ENCODE results near the gene NTNG2. TPM values are rescaled to one million over a fixed set of nuclear protein-coding genes. Genes with fewer than 3 reads are reported as not detected.

Gene NTNG2
- polyA plus RNA-seq, 1 donor from 2014 or later = 0.43 TPM

- Histone ChIP-seq H3K9me2 (ENCODE audit: insufficient read depth, low read length) (no peaks in the 10 kb centered on the region), H4K20me1 (ENCODE audit: insufficient read depth) (no peaks in the 10 kb centered on the region), H3K4me2 (ENCODE audit: low read length) (no peak overlapping the region), H3K4me3 (ENCODE audit: low read length) (no peak overlapping the region), H3K27me3 (ENCODE audit: insufficient read depth, low read depth, low read length) (no peaks in the 10 kb centered on the region), H3K27ac (ENCODE audit: low read length) (no peak overlapping the region), H3K79me2 (replicated peaks; ENCODE audit: insufficient read depth, low read length) (no peaks in the 10 kb centered on the region), H2AFZ (ENCODE audit: low read depth, low read length) (no peak overlapping the region), H3K9me3 (ENCODE audit: low read length) (no peaks in the 10 kb centered on the region), H3K36me3 (ENCODE audit: insufficient read depth, low read length) (peaks cover 22% of the 10 kb centered on the region), H3K9ac (ENCODE audit: low read length) (no peak overlapping the region), H3F3A (ENCODE audit: insufficient read depth, low read length, poor library complexity, severe bottlenecking) (no peaks in the 10 kb centered on the region)
- TF ChIP-seq SMC3 (conservative IDR thresholded peaks at IDR 0.05; ENCODE audit: poor library complexity) (no peak), RAD21 (conservative IDR thresholded peaks at IDR 0.05) (no peak), EP300 (conservative IDR thresholded peaks at IDR 0.05; ENCODE audit: poor library complexity, severe bottlenecking) (no peak), MXI1 (conservative IDR thresholded peaks at IDR 0.05; ENCODE audit: poor library complexity, severe bottlenecking) (no peak), EZH2 (IDR thresholded peaks at IDR 0.05; ENCODE audit: borderline replicate concordance, insufficient read depth, low read length, poor library complexity, severe bottlenecking) (no peak), REST (IDR thresholded peaks at IDR 0.05; ENCODE audit: borderline replicate concordance) (no peak), TAF1 (IDR thresholded peaks at IDR 0.05; ENCODE audit: low read depth) (no peak), POLR2AphosphoS5 (IDR thresholded peaks at IDR 0.05) (no peak)
- TF ChIP-seq, protein P1, sequence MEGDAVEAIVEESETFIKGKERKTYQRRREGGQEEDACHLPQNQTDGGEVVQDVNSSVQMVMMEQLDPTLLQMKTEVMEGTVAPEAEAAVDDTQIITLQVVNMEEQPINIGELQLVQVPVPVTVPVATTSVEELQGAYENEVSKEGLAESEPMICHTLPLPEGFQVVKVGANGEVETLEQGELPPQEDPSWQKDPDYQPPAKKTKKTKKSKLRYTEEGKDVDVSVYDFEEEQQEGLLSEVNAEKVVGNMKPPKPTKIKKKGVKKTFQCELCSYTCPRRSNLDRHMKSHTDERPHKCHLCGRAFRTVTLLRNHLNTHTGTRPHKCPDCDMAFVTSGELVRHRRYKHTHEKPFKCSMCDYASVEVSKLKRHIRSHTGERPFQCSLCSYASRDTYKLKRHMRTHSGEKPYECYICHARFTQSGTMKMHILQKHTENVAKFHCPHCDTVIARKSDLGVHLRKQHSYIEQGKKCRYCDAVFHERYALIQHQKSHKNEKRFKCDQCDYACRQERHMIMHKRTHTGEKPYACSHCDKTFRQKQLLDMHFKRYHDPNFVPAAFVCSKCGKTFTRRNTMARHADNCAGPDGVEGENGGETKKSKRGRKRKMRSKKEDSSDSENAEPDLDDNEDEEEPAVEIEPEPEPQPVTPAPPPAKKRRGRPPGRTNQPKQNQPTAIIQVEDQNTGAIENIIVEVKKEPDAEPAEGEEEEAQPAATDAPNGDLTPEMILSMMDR (IDR thresholded peaks at IDR 0.05; ENCODE audit: poor library complexity, severe bottlenecking) = no peak
These were observed 113.0 kb downstream of the NTNG2 start for GRCh38 chr9:132274861-132275260.

GRCh38 chr9:132283165-132283564 is 121.3 kb downstream of the NTNG2 start:
- H3K9ac ChIP-seq (ENCODE audit: low read length) = no peak overlapping the region
- peaks cover 4% of the 10 kb centered on the region for H3K36me3 ChIP-seq (ENCODE audit: insufficient read depth, low read length)
- no peak for TF ChIP-seq EP300 (conservative IDR thresholded peaks at IDR 0.05; ENCODE audit: poor library complexity, severe bottlenecking)
- no peak for TF ChIP-seq SMC3 (conservative IDR thresholded peaks at IDR 0.05; ENCODE audit: poor library complexity)
- TF ChIP-seq MXI1 (conservative IDR thresholded peaks at IDR 0.05; ENCODE audit: poor library complexity, severe bottlenecking) = no peak
- TF ChIP-seq RAD21 (conservative IDR thresholded peaks at IDR 0.05) = no peak
- TF ChIP-seq, protein P1 (IDR thresholded peaks at IDR 0.05; ENCODE audit: poor library complexity, severe bottlenecking) = no peak
- TF ChIP-seq REST (IDR thresholded peaks at IDR 0.05; ENCODE audit: borderline replicate concordance) = no peak
- TF ChIP-seq TAF1 (IDR thresholded peaks at IDR 0.05; ENCODE audit: low read depth) = no peak
- no peak for TF ChIP-seq EZH2 (IDR thresholded peaks at IDR 0.05; ENCODE audit: borderline replicate concordance, insufficient read depth, low read length, poor library complexity, severe bottlenecking)
- no peak for TF ChIP-seq POLR2AphosphoS5 (IDR thresholded peaks at IDR 0.05)
- H4K20me1 ChIP-seq (ENCODE audit: insufficient read depth) = no peaks in the 10 kb centered on the region
- H3K9me3 ChIP-seq (ENCODE audit: low read length) = no peaks in the 10 kb centered on the region
- no peaks in the 10 kb centered on the region for H3K79me2 ChIP-seq (replicated peaks; ENCODE audit: insufficient read depth, low read length)
- H2AFZ ChIP-seq (ENCODE audit: low read depth, low read length) = no peak overlapping the region
- H3F3A ChIP-seq (ENCODE audit: insufficient read depth, low read length, poor library complexity, severe bottlenecking) = no peaks in the 10 kb centered on the region
- no peak overlapping the region for H3K4me3 ChIP-seq (ENCODE audit: low read length)
- H3K9me2 ChIP-seq (ENCODE audit: insufficient read depth, low read length) = no peaks in the 10 kb centered on the region
- H3K27ac ChIP-seq (ENCODE audit: low read length) = no peak overlapping the region
- no peaks in the 10 kb centered on the region for H3K27me3 ChIP-seq (ENCODE audit: insufficient read depth, low read depth, low read length)
- no peak overlapping the region for H3K4me2 ChIP-seq (ENCODE audit: low read length)

Data from neural cell (in vitro differentiated cells).